Germinal center (tissue), 1 donor: ENCODE results near the gene EPOP.

Source experiments
- DNase-seq: peaks from one replicate; pipeline ENCODE4 v3.0.0; 2012; ENCODE audit warnings: mixed read lengths, low spot score

Gene EPOP

DNA sequence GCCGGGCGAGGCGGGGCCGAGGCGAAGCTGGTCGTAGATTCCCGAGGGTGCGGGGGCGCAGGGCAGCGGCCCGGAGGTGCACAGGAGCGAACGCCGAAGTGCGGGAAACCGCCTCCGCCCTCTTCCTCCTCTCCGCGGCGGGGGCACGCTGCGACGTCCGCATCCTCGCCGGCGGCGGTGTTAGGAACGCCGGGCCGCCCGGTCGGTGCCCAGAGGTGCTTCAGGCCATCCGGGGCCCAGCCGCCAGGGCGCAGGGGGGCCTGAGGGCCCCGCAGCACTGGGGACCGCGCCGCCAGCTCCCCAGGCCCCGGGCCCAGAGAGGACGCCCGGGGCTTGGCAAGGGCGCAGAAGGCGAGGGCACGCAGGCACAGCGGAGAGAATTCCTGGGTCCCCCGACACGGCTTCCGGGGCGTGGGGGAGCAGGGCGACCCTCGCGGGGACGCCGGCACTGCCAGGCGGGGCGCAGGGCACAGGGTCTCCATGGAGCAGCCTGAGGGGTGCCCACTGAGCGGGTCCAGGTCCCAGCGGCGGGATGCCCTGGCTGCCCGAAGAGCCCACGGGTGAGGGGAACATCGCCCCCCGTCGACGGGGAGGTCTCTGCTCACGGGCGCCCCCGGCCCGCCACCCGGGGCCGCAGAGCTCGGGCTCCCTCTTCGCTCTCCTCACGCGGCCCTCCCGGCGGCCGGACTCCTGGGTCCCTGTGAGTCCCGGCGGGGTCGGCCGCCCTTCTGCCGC is 576 bp downstream of the EPOP start:
- DNase-seq, result peak; percentile 35

DNA sequence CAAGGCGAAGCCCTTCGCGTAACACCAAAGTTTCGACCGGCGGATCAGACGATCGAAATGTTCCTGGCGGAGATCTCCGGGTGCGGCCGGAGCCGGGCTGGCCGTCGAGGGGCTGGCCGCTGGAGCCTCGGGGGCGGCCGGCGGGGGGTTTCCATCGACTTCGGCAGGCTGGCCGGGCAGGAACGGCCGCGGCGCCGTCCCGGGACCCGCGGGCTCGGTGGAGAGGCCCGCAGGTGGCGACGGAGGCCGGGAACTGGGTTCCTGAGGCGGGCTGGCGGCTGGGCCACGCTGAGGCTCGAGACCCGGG is 1.1 kb downstream of the EPOP start:
- DNase-seq, result no peak

DNA sequence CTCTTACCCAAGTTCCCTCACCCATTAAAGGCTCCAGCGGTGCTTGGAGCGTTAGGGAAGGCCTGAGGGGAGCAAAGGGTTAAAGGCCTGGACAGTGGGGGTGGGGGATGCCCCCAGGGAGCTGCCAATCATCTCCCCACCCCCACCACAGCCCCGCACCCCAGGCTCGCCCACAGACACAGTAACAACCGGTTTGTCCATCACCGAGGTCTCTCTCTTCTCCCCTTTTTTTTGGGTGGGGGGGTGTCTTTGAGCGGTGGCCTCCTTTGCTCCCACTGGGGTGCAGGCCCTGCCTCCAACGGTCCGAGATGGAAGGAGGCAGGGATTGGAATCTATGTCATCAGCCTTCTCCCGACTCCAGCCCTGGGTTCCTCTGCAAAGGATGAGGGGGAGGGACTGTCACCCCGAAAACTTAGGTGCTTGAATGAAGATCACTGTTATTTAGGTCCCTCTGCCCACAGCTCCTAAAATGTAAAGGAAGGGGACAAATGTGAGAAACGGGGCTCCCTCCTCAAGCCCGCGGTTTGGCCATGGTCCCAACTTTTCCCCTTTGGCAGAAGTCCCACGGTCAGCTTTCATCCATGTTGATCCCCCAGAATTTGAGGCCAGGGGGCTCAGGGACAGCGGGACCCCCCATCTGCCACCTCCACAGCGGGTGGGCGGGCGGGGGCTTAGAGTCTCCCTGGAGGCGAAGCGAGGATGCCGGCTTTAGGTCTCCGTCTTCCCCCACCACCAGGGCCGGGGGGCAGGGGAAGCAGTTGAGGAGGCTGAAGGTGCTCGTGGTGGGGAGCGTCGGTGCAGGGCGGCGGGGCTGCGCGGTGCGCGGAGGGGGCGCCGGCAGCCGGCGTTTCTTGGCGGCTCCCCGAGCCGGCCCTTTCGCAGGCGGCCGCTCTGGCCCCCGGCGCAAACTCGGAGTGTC is 1.7 kb downstream of the EPOP start:
- DNase-seq, result no peak

DNA sequence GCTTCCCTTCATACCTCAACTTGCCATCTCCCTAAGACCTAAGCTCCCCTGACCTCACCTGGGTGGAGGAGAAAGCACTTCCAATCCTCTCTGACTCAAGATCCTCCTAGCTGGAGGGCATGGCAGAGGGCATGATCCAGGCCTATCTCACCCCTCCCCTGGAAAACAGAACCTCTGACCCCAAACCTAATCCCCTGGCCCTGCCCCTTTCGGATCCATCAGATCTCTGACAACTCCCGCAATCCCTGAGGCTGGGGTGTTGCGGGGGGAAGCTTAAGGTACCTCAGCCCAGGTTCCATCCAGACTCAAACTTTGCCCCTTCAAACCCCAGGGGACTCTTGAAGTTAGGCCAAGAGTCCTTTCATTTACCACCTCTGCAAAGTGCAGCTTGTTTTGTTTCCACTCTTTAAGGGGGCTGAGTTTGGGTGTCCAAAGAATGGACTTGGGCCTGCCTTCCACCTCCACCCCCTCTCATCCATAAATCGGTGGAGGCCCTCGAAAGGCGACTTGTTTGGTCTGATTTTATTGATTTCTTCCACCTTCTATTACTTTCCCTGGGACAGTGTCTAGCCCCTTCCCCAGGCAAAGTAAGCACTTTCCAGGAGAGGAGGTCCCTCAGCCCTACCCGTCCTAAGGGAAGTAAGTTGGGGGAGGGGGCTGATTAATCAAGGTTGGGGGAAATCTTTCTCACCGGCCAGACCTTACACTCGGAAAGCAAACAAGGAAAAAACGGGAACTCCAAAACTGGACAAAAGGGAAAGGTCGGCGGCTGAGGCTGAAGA is 2.6 kb downstream of the EPOP start:
- no peak for DNase-seq

DNA sequence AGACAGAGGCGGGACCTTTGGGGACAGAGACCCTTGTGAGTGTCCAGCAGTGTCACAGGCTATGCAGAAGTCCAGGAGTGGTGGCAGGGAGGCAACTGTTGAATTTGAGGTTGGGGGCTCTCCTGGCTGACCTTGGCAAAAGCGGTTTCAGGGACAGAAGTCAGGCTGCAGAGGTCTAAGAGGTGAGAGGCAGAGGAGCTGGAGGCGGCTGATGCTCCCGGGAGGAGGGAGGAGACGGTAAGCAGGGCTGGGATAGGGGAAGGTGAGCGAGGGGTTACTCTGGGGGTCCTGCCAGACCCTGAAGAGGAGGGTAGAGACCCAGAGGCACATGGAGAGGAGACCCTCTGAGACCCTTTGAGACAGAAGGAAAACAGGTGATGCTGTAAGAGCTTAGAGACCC is 5.2 kb downstream of the EPOP start:
- no peak for DNase-seq

DNA sequence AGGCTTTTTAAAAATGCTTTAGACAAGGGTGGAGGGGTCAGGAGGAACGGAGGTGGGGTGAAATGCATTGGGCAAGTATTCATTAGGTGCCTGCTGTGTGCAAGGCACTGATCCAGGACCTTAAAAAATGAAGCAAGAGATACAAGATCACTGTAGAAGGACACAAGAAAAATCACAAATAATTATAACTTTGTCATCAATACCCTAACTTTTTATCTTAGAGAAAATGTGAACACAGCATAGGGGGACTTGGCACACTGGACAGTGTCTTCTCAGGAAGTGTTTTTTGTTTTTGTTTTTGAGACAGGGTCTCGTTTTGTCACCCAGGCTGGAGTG is 7.0 kb downstream of the EPOP start:
- DNase-seq, result no peak

DNA sequence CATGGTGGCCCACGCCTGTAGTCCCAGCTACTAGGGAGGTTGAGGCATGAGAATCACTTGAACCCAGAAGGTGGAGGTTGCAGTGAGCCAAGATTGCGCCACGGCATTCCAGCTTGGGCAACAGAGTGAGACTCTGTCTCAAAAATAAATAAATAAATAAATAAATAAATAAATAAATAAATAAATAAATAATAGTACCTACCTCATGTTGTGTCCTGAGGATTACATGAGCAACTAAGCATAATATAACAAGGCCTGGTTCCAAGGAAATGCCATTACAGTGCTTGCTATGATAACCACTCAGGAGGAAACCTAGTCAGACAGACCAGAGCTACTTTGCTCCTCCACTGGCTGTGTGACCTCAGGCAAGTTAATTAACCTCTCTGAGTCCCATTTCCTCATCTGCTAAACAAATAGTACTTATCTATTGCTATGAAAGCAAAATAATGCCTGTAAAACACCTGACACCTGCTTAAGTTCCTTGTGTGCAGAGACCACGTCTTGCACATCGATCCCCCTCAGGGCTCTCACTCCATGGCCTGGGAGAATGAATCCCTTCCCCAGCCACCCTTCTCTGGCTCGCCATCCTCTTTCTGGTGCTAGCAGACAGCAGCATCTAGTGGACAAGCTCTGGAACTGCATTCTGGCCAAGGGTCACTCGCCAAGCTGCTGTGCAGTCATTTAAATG is 7.5 kb downstream of the EPOP start:
- DNase-seq, result peak; percentile 73

DNA sequence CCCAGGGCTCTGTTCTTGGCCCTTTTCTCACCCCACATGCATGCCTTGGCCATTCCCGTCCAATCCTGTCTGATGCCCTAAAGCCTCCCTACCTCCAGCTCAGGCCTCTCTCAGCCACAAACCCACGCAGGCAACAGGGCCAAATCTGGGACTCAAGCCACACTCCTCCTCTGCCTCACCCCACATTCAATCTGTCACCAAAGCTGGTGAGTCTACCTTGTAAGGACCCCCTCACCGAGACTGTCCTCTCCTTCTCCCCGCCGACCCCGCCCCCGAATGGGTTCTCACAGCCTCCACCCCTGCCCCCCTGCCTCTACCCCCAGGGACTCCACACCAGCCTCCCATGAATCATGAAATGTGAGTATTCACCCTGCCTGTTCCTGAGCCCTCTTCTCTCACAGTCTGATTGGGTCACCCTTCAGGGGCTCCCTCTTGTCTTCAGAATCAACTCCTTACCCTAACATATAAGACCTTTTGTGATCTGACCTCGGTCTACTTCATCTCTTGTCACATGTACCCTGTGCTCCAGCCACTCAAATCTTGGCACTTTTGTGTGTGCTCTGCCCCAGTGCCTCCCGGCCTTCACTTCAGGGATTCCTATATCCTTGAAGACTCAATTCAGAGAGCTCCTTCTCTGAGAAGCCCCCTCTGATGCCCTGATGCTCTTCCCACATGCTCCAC is 10.7 kb downstream of the EPOP start:
- no peak for DNase-seq

DNA sequence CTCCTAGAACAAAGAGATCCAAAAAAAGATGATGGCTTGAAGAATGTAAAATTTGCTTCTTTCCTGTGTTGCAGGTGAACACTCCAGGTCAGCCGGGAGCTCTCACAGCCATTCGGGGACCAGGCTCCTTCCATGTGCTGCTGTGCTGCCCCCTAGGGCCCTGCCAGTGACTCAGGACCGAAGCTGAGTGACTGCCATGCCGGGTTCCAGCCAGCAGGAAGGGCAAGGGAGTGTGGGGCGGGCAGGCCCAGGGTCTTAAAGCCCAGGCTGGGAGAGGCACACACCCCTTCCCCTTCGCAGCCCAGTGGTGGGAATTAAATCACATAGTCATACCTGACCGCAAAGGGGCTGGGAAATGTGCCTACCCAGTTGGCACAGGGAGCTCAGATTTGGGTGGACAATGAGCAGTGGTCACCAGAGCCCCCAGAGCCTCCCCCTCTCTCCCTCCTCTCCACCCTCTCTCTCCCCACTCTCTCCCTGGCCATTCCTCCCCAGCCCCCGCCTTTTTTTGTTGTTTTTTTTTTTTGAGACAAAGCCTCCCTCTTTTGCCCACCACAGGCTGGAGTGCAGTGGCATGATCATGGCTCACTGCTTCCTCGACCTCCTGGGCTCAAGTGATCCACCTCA is 11.5 kb downstream of the EPOP start:
- peak; percentile 63 for DNase-seq

DNA sequence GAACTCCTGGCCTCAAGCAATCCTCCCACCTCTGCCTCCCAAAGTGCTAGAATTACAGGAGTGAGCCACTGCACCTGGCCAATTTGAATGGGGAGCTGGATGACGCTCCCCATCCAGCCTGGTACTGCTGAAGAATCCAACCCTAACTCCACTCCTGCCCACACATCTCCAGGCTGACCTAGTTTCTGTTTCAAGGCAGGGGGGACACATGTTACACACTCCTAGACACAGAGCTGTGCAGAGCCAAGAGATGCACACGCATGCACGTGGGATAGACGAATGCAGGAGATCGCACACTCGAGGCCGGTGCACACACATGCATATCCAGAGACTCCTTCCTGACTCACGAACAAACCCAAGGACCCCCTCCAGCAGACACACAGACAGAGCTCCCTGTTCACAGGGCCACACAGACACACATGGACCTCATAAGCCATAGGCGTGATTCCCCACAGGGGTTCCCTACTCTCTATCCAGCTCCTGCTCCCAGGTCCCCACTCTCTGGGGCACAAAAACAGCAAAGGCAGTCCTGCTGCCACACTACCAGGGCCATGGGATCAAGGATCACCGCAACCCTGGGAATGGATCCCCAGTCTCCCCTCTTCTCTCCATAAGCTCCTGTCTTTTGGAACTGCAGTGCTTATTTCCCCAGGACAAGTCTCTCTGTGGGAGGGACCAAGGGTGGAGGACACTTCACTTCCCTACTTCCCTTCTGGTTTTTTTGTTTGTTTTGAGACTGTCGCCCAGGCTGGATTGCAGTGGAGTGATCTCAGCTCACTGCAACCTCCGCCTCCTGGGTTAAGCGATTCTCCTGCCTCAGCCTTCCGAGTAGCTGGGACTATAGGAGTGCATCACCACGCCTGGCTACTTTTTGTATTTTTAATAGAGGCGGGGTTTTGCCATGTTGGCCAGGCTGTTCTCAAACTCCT is 14.4 kb downstream of the EPOP start:
- DNase-seq, result no peak

DNA sequence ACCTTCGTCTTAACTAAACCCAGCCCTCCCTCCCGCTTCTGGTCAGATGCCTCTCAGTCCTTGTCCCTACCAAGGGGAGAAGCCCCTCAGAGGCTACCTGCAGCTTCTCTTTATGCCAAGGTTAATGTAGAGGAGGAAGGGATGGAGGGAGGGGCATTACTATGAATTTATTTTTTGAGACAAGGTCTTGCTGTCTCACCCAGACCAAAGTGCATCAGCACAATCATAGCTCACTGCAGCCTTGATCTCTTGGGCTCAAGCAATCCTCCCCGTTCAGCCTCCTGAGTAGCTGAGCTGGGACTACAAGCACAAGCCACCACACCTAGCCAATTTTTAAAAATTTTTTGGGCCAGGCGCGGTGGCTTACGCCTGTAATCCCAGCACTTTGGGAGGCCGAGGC is 15.3 kb downstream of the EPOP start:
- no peak for DNase-seq

DNA sequence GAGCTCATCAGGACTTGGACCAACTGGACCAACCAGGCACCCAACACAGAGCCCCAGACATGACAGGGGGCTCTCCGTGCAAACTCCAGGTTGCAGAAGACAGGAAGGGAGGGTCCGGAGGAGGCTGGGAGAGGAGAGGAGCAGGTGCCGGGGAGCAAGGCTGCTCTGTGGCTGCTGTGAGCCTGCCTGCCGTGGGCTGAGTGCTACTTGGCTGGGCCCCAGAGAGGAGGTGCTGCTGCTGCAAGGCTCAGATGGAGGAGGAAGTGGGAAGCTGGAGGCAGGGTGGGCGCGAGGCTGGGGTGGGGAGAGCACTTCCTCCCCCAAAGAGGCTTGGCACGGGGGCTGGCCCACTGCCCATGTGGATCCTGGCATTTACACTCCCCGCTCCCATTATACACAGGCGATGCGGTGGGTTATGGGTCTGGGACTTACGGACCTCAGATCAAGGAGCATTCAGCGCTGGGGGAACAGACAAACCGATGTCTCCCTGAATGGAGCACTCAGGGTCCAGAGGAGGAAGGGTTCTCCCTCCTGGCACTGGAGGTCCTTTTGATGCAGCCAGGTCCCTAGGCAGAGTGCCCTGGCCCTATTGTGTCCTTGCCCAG is 15.9 kb downstream of the EPOP start:
- DNase-seq, result no peak

DNA sequence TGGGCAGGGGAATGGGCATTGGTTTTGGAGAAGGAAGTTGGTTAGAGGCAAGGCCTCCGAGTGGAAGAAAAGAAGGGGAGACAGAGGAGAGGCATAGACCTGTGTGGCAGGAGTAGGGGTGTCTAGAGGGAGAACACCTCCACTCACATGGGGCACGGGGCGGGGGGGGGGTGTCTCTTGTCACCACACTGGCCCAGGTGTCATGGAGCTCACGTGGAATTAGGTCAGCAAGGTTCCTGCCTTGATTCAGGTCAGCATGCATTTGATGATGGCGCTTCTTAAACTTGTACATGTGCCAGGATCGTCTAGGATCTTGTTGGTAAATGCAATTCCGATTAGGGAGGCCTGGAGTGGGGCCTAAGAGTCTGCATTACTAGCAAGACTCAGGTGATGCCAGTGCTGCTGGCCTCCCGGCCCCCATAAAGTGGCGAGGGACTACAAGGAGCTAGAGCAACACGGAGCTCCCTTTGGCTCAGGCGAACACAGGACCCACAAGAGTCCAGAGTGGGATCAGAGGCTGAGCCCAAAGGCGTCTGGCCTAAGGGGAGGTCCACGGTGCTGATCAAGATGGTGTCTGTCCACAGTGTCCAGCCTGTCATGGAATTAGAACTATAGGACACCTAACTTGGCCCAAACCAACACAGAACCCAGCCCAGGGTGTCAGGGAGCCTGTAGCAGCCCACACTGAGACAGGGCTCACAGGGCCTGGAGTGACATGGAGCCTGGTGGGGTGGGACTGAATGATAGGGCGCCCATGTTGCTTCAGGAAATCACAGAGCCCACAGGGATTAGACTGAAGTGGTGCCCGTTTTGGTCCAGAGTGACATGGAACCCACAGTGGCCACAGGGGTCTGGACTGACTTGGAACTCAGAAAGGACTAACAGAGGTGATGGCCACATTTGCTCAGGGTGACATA is 16.7 kb downstream of the EPOP start:
- no peak for DNase-seq

DNA sequence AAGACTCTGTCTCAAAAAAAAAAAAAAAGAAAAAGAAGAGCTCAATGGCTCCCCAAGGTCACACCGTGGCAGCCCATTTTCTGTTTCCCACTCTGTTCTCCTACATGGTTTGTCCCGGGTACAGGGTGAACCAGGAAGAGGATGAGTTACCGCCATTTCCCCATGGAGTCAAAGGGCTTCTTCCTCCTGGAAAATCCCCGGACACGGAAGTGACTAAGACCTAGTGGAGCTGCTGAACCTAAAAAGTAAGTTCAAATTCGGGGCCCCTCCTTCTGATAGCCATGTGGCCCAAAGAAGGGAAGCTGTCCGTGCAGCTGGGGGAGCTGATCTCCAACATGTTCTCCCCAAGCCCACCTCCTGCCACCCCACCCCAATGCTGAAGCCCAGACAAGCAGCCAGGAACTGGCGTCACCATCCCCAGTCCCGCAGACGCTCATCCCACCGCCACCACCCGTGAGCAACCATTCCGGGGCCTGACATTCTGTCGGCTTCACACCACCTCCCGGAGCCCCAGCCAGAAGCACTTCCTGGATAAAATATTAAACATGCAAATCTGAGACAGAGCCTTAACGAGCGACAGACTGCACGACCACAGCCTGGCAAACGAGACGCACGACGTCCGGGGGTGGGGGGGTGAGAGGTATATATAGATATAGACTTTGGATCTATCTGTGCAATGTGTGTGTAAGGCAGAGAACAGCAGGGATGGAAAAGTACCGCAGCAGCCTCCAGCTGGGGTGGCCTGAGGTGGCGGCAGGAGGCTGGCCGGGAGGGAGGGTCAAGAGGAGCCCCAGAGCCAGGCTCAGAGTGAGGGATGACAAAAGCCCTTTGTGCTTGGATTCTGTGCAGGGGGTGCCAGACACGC is 17.6 kb downstream of the EPOP start:
- no peak for DNase-seq

DNA sequence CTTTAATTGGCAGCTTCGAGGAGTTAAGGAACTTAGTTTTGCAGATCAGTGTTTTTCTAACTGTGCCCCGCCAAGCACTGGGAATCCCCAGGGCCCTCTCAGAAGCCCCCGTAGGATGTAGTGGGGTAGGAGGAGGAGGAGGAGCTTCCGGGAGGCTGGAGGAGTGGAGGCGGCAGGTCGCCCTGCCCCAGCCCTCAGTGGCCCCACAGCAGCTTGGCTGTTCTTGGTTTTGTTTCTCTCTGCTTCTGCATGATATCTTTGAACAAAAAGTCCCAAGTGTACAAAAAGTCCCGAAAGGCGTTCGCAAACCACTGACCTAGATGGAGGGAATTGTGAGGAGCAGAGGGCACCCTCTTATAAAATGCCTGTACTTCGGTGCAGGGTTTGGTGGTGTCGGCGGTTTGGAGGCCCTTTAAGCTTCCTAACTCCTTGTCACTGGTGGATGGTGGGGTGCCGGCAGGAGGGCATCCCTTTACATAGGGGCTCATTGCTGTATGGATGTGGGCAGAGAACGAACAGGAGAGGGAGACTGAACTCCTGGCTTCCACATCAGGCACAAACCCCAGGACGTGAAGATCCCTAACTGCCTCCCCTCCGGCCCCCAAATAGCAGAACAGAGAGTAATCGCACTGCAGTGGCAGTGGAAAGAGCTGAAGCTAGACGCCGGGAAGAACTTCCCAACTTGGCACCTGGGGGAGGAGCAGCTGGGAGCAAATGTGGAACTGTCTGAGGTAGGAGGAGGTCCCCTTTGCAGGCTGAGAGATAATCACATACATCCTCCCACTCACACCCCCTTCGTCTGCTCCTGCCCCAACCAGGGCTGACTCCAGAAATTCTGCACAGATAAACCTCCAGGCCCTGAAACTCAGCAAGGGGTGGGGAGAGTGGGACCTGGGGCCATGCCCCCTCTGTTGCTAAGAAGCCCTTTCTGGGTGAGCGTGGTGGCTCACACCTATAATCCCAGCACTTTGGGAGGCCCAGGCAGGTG is 20.1 kb downstream of the EPOP start:
- DNase-seq, result no peak

DNA sequence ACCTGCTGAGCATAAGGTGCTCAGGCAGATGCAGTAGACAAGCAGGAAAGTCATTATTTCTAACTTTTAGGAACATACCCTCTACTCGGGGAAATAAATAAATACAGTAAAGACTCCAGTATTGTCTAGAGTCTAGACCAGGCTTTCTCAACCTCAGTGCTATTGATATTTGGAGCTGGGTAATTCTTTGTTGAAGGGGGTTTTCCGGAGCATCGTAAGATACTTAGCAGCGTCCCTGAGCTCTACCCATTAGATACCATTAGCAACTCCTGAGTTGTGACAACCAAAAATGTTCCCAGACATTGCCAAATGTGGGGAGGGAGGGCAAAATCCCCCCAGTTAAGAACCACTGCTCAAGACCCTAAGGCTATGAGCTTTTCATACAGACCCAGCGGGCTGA is 21.1 kb downstream of the EPOP start:
- DNase-seq, result no peak
